PFSK-1 (cell line): ENCODE measurements around the gene DCTN3.

Experiments used
- FOXP2 ChIP-seq: optimal IDR thresholded peaks from 2 replicates; pipeline ENCODE3; 2011; ENCODE audit warnings: borderline replicate concordance, control low read depth, inconsistent platforms; ENCODE audit not compliant: insufficient read depth; ENCODE audit errors: extremely low read length, extremely low read depth
- POLR2AphosphoS5 ChIP-seq: IDR thresholded peaks from 2 replicates; pipeline ENCODE4 v1.6.1; 2012; ENCODE audit warnings: low read depth, mild to moderate bottlenecking, control low read depth, low read length, moderate library complexity
- REST ChIP-seq, 2 experiments: IDR thresholded peaks; 2 replicates each; pipeline versions ENCODE4 v1.6.1 to v1.8.0; 2011 to 2012; ENCODE audit warnings: low read depth in 2 of 2, low read length in 2 of 2, control low read depth in 1 of 2, inconsistent platforms in 1 of 2, mild to moderate bottlenecking in 1 of 2, moderate library complexity in 1 of 2; ENCODE audit not compliant: insufficient read depth in 1 of 2
- SIN3A ChIP-seq: IDR thresholded peaks from 2 replicates; pipeline ENCODE4 v1.6.1; 2012; ENCODE audit warnings: mild to moderate bottlenecking, low read length, moderate library complexity, borderline replicate concordance; ENCODE audit not compliant: insufficient read depth
- TAF1 ChIP-seq: IDR thresholded peaks from 2 replicates; pipeline ENCODE4 v1.6.1; 2012; ENCODE audit warnings: low read length, control low read depth, borderline replicate concordance; ENCODE audit not compliant: insufficient read depth

The DCTN3 gene

DNA sequence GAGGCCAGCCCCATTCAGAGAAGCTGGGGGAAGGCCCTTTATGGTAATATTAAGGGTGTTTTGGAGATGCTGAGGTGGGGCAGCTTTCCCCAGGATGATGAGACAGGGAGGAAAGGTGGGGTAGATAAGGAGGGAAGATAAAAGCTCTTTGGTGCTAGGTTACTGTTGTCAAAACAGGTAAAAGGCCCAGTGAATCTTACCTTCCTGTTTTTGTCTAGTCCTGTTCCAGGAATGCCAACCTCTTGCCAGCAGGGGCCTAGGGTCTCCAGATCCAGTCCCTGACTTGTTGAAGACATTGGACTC is 43.0 kb upstream of the DCTN3 start:
- TF ChIP-seq SIN3A (no peak), POLR2AphosphoS5 (no peak), FOXP2 (no peak), TAF1 (no peak), REST (IDR thresholded peaks at IDR 0.05; ENCODE audit: insufficient read depth in 1 of 2, low read depth in 2 of 2, low read length in 2 of 2) (no peak)

- no peak for TF ChIP-seq POLR2AphosphoS5
- no peak for TF ChIP-seq FOXP2
- TF ChIP-seq SIN3A: no peak
- no peak for TF ChIP-seq TAF1
- TF ChIP-seq REST (IDR thresholded peaks at IDR 0.05; ENCODE audit: insufficient read depth in 1 of 2, low read depth in 2 of 2, low read length in 2 of 2): no peak
Measured at GRCh38 chr9:34662526-34663302, 42.4 kb upstream of the DCTN3 start, which contains the start of gene CCL27. TSS of gene CCL27 (minus strand) at chr9:34662657. CDS start at chr9:34662633, 24 bp downstream.

- TF ChIP-seq POLR2AphosphoS5 (no peak), FOXP2 (no peak), SIN3A (no peak), TAF1 (no peak)
Measured at GRCh38 chr9:34659592-34660253, 39.4 kb upstream of the DCTN3 start.

- no peak for TF ChIP-seq FOXP2
- TF ChIP-seq POLR2AphosphoS5: no peak
- TF ChIP-seq SIN3A: no peak
- TF ChIP-seq TAF1: no peak
- no peak for TF ChIP-seq REST (IDR thresholded peaks at IDR 0.05; ENCODE audit: insufficient read depth in 1 of 2, low read depth in 2 of 2, low read length in 2 of 2)
Measured at GRCh38 chr9:34658461-34658860, 38.2 kb upstream of the DCTN3 start.

- no peak for TF ChIP-seq SIN3A
- no peak for TF ChIP-seq FOXP2
- no peak for TF ChIP-seq REST (IDR thresholded peaks at IDR 0.05; ENCODE audit: insufficient read depth in 1 of 2, low read depth in 2 of 2, low read length in 2 of 2)
- no peak for TF ChIP-seq POLR2AphosphoS5
- TF ChIP-seq TAF1: no peak
Measured at GRCh38 chr9:34656992-34657391, 36.7 kb upstream of the DCTN3 start.
